Measurements from ENCODE around the gene ANGPTL2. TPM values are rescaled to one million over a fixed set of nuclear protein-coding genes. Genes with fewer than 3 reads are reported as not detected.

The ANGPTL2 gene
- total RNA-seq, 1 experiment from 2014 or later, result 0.20 TPM

- Histone ChIP-seq H3K9me3 (ENCODE audit: control insufficient read depth in 1 of 2, insufficient read depth in 1 of 2, low read depth in 1 of 2, low read length in 2 of 2) (no peaks in the 10 kb centered on the region), H3K27ac (ENCODE audit: low read depth, low read length) (no peak overlapping the region), H2AFZ (ENCODE audit: low read depth, low read length, poor library complexity, severe bottlenecking) (no peak overlapping the region), H4K20me1 (ENCODE audit: insufficient read depth) (no peaks in the 10 kb centered on the region), H3K4me1 (ENCODE audit: control insufficient read depth in 1 of 2, insufficient read depth in 2 of 2, low read length in 2 of 2) (peaks cover 0 to 14% of the 10 kb centered on the region in 2 experiments; a peak in 2 of 4 replicates), H3K27me3 (ENCODE audit: insufficient read depth, low read length) (no peaks in the 10 kb centered on the region), H3K9ac (ENCODE audit: low read length) (no peak overlapping the region), H3K79me2 (ENCODE audit: insufficient read depth, low read length) (no peaks in the 10 kb centered on the region), H3K4me3 (replicated peaks in 1 of 2; ENCODE audit: low read depth in 1 of 2, low read length in 2 of 2) (no peak overlapping the region), H3K4me2 (ENCODE audit: low read length) (no peak overlapping the region), H3K9me2 (ENCODE audit: insufficient read depth) (no peaks in the 10 kb centered on the region), H3K36me3 (ENCODE audit: control insufficient read depth in 1 of 2, insufficient read depth in 2 of 2, low read length in 2 of 2) (no peaks in the 10 kb centered on the region)
- BruUV-seq (replicated peaks), result no TSS peak
- ChIA-PET CTCF (no interaction called here), POLR2A (no interaction called here), RAD21 (ENCODE audit: low non-redundant PET in 1 of 2, low total read pairs in 2 of 2, uncharacterized antibody in 2 of 2, unreplicated experiment in 2 of 2) (no interaction called here)
- intact Hi-C loops (cut with micrococcal nuclease), result no loop called here
- ATAC-seq (no peak), DNase-seq (ENCODE audit: low read depth, low spot score) (no peak)
- no peak for TF ChIP-seq FOSL1 (IDR thresholded peaks at IDR 0.05; ENCODE audit: low read depth)
- no peak for TF ChIP-seq EZH2 (IDR thresholded peaks at IDR 0.05)
These were observed 62.6 kb downstream of the ANGPTL2 start for GRCh38 chr9:127059765-127060361.

GRCh38 chr9:127059030-127059429 is 63.4 kb downstream of the ANGPTL2 start:
- ChIA-PET RAD21 (ENCODE audit: low non-redundant PET in 1 of 2, low total read pairs in 2 of 2, uncharacterized antibody in 2 of 2, unreplicated experiment in 2 of 2) (no interaction called here), CTCF (no interaction called here), POLR2A (no interaction called here)
- Histone ChIP-seq H3K4me1 (ENCODE audit: control insufficient read depth in 1 of 2, insufficient read depth in 2 of 2, low read length in 2 of 2) (peaks cover 0 to 14% of the 10 kb centered on the region in 2 experiments; a peak in 2 of 4 replicates), H3K27me3 (ENCODE audit: insufficient read depth, low read length) (no peaks in the 10 kb centered on the region), H2AFZ (ENCODE audit: low read depth, low read length, poor library complexity, severe bottlenecking) (no peak overlapping the region), H3K4me2 (ENCODE audit: low read length) (no peak overlapping the region), H3K9me2 (ENCODE audit: insufficient read depth) (no peaks in the 10 kb centered on the region), H3K4me3 (replicated peaks in 1 of 2; ENCODE audit: low read depth in 1 of 2, low read length in 2 of 2) (no peak overlapping the region), H3K9me3 (ENCODE audit: control insufficient read depth in 1 of 2, insufficient read depth in 1 of 2, low read depth in 1 of 2, low read length in 2 of 2) (no peaks in the 10 kb centered on the region), H3K36me3 (ENCODE audit: control insufficient read depth in 1 of 2, insufficient read depth in 2 of 2, low read length in 2 of 2) (no peaks in the 10 kb centered on the region), H3K27ac (ENCODE audit: low read depth, low read length) (no peak overlapping the region), H3K79me2 (ENCODE audit: insufficient read depth, low read length) (no peaks in the 10 kb centered on the region), H4K20me1 (ENCODE audit: insufficient read depth) (no peaks in the 10 kb centered on the region), H3K9ac (ENCODE audit: low read length) (no peak overlapping the region)
- intact Hi-C loops (cut with micrococcal nuclease), result no loop called here
- TF ChIP-seq EZH2phosphoT487 (IDR thresholded peaks at IDR 0.05; ENCODE audit: borderline replicate concordance) (no peak), ZFX (IDR thresholded peaks at IDR 0.05) (no peak), FOSL1 (IDR thresholded peaks at IDR 0.05; ENCODE audit: low read depth) (no peak), POLR2A (IDR thresholded peaks at IDR 0.05; ENCODE audit: borderline replicate concordance, extremely low read depth, insufficient read depth, insufficient read length) (no peak), EZH2 (IDR thresholded peaks at IDR 0.05) (no peak), YY1 (IDR thresholded peaks at IDR 0.05; ENCODE audit: extremely low read depth, insufficient replicate concordance, low read depth, low read length) (no peak), EGR1 (IDR thresholded peaks at IDR 0.05; ENCODE audit: low read depth) (no peak), RAD21 (IDR thresholded peaks at IDR 0.05; ENCODE audit: low read depth) (no peak)
- ATAC-seq (no peak), DNase-seq (ENCODE audit: low read depth, low spot score) (no peak)
- no TSS peak for BruUV-seq (replicated peaks)

Data from HCT116 (cell line).